ENCODE measurements around the gene KRTAP10-3.

The KRTAP10-3 gene

GRCh38 chr21:44515359-44516165 is 43.0 kb downstream of the KRTAP10-3 start:
- DNase-seq, result no peak

DNA sequence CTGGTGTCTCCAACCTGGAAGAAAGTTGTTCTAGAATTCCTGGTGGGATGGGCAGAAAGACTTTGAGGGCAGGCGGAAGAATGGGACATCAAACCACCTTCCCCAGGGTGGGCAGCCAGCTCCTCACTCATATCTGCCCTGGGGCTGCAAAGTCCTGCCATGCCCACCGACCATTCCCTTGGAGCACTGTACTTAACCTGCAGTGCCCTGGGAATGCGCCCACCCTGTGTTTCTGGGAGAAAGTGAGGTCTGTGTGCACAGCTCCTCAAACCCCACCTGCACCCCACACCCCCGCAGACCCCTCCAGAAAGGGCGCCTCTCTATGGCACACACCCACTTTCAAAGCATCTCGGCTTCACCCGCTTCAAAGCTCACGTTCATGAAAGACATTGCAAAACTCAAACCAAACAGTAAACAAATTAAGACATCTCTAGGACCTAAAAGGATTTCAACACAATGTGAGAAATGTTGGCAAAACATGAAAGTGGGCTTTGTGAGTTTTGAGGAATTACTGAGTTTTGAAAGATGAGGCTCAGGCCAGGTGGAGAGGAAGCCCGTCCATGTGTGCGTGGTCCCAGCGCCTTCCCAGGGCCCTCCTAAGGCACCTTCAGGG is 43.7 kb downstream of the KRTAP10-3 start:
- DNase-seq, result no peak

GRCh38 chr21:44514218-44514520 is 44.4 kb downstream of the KRTAP10-3 start:
- DNase-seq, result no peak

- DNase-seq, result no peak
These were observed 45.0 kb downstream of the KRTAP10-3 start for GRCh38 chr21:44513389-44514217.

GRCh38 chr21:44512496-44513388 is 45.9 kb downstream of the KRTAP10-3 start:
- no peak for DNase-seq

GRCh38 chr21:44511938-44512275 is 46.7 kb downstream of the KRTAP10-3 start:
- no peak for DNase-seq

GRCh38 chr21:44511219-44511937 is 47.2 kb downstream of the KRTAP10-3 start:
- DNase-seq, result no peak

DNA sequence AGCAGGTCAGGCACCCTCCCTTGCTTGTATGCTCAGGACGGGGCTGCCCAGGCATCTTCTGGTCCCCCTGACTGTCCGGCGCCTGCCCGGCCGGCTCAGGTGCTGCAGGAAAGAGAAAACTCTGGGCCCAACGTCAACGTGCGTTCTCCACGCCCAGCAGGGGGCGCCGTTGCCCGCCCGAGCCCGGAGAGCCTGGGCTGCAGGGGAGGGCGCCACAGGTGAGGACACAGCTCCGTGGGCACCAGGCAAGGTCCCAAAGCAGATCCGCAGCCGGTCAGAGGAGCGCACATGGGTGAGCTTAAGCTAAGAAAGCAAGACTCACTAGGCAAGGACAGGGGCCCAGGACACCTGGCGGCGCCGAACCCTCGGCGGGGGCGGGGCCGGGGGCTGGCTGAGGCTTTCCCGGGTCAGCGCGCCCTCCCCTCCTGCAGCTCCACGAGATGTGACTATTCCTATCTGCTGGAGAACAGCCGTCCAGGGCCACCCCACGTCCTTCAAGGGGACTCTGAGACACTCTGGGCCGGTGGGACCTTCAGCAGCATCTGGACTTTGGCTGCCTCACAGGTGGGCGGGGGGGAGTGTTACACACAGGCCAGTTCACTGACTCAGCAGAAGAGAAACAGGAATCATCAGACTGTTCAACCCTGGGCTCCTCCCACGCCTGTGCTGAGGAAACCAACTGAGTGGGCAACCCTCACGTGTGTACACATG is 47.9 kb downstream of the KRTAP10-3 start:
- DNase-seq, result peak; percentile 65 to 80 (median 77)

GRCh38 chr21:44510109-44510507 is 48.5 kb downstream of the KRTAP10-3 start:
- no peak for DNase-seq

GRCh38 chr21:44509539-44509938 is 49.1 kb downstream of the KRTAP10-3 start:
- DNase-seq, result no peak

- DNase-seq, result no peak
These were observed 49.7 kb downstream of the KRTAP10-3 start for GRCh38 chr21:44508711-44509445.

DNA sequence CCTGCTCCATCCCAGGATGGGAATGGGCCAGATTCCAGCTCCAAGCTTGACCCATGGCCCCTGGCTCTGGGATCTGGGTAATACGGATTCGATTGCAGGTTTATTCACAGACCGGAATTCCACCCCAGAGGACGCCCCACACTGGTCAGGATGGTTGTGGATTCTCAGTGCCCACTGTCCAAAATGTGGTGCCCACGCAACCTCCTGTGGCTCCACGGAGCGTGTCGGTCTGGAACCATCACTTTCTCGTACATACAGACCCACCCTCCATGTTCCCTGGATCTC is 50.2 kb downstream of the KRTAP10-3 start:
- no peak for DNase-seq
